ENCODE data around the gene ZNF512B.

ZNF512B gene

DNA sequence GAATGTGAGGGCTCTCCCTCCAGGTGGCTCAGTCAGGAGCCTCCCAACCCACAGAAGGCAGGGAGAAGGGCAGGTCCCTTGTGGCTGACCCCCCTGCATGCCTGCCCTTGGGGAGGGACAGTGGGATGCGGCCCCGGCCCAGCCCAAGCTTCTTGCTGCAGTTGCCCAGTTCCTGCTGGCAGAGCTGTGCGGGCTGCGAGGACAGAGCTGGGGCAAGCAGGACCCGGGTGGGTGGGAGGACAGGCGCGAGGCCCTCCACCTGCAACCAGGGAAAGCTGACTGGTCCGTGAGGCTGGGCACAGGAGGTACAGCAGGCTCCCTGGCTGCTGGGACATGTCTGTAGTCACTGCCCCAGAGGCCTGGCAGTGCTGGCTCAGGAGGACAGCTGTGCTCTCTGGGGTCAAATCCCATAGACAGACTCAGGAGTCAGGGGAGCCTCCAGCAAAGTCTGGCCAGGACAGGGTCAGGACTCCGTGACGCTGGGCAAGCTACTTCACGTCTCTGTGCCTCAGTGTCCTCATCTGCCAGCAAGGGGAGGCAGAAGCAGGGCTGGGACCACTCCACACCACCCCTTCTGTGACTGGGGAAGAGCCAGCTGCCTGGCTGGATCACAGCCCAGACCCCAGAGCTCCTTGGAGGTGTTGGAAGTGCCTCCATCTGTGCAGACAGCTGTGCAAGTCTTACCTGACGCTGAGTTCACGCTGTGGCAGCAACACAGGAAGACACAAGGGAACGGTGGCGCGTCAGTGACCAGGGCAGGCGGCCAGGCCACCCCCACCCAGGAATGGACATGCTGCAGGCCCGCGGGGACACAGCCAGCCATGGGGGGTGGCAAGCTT, 26.5 kb downstream of the ZNF512B start:
- TF ChIP-seq, protein P1, sequence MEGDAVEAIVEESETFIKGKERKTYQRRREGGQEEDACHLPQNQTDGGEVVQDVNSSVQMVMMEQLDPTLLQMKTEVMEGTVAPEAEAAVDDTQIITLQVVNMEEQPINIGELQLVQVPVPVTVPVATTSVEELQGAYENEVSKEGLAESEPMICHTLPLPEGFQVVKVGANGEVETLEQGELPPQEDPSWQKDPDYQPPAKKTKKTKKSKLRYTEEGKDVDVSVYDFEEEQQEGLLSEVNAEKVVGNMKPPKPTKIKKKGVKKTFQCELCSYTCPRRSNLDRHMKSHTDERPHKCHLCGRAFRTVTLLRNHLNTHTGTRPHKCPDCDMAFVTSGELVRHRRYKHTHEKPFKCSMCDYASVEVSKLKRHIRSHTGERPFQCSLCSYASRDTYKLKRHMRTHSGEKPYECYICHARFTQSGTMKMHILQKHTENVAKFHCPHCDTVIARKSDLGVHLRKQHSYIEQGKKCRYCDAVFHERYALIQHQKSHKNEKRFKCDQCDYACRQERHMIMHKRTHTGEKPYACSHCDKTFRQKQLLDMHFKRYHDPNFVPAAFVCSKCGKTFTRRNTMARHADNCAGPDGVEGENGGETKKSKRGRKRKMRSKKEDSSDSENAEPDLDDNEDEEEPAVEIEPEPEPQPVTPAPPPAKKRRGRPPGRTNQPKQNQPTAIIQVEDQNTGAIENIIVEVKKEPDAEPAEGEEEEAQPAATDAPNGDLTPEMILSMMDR (IDR thresholded peaks at IDR 0.05; ENCODE audit: borderline replicate concordance, insufficient read depth, low read depth, low read length), result no peak

DNA sequence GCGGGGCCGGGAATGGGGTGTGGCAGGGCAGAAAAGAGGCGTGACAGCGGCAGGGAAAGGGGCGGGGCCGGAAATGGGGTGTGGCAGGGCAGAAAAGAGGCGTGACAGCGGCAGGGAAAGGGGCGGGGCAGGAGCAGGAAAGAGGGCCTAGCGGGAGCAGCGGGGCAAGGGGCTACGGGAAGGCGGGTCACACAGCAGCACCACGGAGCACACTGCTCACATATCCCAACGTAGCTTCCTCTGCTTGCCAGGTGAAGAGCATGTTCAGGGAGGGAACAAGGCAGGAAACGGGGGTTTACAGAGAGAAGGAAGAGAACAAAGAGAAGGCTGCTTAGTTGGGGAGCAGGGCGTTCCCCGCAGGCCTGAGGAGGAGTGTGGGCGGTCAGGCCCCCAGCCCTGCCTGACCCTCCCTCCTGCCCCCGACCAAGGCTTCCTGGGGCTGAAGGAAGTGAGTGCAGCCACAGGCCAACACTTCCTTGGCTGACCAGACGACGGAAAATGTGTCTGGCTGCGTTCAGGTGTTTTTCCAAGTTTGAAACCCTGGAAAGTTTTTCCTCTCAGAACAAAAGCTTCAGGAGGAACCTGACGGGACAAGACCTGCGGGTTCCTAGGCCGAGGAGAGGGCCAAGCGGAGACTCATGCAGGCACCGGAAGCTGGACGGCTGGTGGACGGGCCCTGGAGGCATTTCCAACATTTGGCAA, 27.3 kb downstream of the ZNF512B start:
- no peak overlapping the region for H3K4me3 ChIP-seq (ENCODE audit: low read depth, low read length)
- TF ChIP-seq, protein P1 (IDR thresholded peaks at IDR 0.05; ENCODE audit: borderline replicate concordance, insufficient read depth, low read depth, low read length), result no peak

More for the DNA sequence above, 26.5 kb downstream of the ZNF512B start:
- H3K4me3 ChIP-seq (ENCODE audit: low read depth, low read length), result no peak overlapping the region

DNA sequence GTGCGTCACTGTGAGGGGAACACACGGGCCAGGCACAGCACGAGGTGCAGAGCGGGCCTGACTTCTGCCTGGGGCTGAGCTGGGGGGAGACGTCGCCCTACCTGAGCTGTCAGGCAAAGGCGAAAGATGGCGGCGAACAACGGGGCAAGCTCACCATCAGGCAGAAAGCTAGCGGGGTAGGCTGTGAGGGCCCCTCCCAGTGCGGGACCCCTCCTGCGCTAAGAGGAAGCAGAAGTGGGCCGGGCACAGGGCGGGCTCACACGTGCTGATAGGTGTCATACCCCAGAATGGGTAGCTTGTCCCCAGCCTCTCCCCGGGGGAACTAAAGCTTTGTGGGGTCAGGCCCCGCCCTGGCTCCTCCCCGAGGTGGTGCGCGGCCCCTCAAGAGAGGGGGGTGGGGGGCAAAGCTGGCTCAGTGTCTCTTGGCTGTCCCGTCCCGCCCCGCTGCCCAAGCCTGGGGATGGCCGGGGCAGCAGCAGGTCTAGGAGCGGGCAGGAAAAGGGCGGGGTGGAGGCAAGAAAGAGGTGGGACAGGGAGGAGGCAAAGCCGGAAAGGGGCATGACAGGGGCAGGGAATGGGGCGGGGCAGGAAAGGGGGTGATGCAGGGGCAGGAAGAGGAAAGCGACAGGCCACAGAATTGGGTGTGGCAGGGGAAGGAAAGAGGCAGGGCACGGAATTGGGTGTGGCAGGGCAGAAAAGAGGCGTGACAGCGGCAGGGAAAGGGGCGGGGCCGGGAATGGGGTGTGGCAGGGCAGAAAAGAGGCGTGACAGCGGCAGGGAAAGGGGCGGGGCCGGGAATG, 28.2 kb downstream of the ZNF512B start:
- H3K4me3 ChIP-seq (ENCODE audit: low read depth, low read length), result no peak overlapping the region
- TF ChIP-seq, protein P1 (IDR thresholded peaks at IDR 0.05; ENCODE audit: borderline replicate concordance, insufficient read depth, low read depth, low read length), result no peak

DNA sequence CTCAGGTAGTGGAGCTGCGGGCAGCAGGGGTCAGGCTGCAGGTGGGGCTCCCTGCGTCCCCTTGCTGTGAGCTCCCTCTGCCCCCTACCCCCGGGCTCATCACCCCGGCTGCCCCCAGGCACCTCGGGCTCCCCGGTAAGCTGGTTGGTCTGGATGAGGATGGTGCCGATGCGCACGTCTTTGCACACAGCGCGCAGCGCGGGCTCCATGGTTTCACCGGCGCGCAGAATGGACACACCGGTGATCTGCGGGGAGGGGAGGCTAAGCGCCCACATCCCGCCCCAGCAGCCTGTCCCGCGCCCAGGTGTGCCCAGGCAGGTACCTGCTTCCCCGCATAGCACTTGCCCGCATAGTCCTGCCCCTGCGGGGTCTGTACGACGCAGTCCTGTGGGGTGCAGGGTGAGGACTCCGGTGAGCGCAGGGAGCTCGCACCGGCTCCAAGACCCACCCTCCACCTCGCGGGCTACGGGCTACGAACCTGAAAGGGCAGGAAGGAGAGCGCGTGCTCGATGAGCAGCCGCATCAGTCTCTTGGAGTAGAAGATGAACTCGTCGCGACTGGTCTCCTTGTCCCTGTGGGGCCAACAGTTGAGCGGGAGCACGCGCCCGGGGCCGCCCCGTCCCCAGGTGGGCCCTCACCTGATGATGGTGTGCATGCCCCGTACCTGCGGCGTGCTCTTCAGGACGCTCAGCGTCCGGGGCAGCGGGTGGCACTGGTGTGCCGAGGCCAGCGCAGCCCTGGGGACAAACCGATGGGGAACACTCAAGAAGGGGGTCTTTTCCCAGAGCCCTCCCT, 29.1 kb downstream of the ZNF512B start:
- TF ChIP-seq, protein P1 (IDR thresholded peaks at IDR 0.05; ENCODE audit: borderline replicate concordance, insufficient read depth, low read depth, low read length), result no peak
- H3K4me3 ChIP-seq (ENCODE audit: low read depth, low read length), result no peak overlapping the region

DNA sequence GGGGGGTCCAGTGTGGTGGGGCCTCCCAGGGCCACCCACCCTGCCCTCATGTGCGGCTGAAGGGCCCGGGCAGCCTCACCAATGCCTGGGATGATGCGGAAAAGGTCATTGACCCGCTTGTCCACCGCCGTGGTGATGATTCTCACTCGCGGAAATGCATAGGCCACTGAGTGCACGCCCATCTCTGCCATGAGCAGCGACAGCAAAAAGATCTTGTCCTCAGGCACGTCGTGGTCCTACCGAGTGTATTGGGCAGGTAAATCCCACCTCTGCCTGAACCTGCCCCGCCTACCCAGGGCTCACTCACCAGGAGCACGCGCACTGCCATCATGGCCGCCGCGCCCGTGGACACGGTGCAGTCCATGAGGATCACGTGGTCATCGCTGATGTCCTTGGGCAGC, 29.7 kb downstream of the ZNF512B start:
- H3K4me3 ChIP-seq (ENCODE audit: low read depth, low read length), result no peak overlapping the region
- TF ChIP-seq, protein P1 (IDR thresholded peaks at IDR 0.05; ENCODE audit: borderline replicate concordance, insufficient read depth, low read depth, low read length), result no peak
